Mesendoderm (in vitro differentiated cells): ENCODE results near the gene FOXP1.
"Not testable (repeated sequence)": the region's sequence is repeated elsewhere in the genome, so short reads cannot be mapped to it uniquely, and the experiment has no call there.

Experiments
- DNase-seq: peaks from one replicate; pipeline ENCODE4 v3.0.0; 2013
- H2AK5ac ChIP-seq: 2 replicates; pipeline ENCODE4 v1.6.1; 2013; ENCODE audit warnings: low read length, inconsistent platforms
- H2BK120ac ChIP-seq: 2 replicates; pipeline ENCODE4 v1.6.1; 2013; ENCODE audit warnings: low read depth, mild to moderate bottlenecking, low read length, moderate library complexity, mixed read lengths
- H2BK15ac ChIP-seq: replicated peaks from 2 replicates; pipeline ENCODE4 v1.6.1; 2013; ENCODE audit warnings: low read depth, mild to moderate bottlenecking, moderate library complexity
- H2BK5ac ChIP-seq: 2 replicates; pipeline ENCODE4 v1.6.1; 2013; ENCODE audit warnings: low read length, inconsistent platforms
- H3K18ac ChIP-seq: 2 replicates; pipeline ENCODE4 v1.6.1; 2013; ENCODE audit warnings: mild to moderate bottlenecking, low read length, mixed read lengths
- H3K23ac ChIP-seq: one replicate; pipeline ENCODE4 v1.6.1; 2013; ENCODE audit warnings: low read length
- H3K27ac ChIP-seq: 2 replicates; pipeline ENCODE4 v1.5.1; 2013; ENCODE audit warnings: low read depth, mild to moderate bottlenecking, inconsistent platforms, low read length, moderate library complexity
- H3K27me3 ChIP-seq: 2 replicates; pipeline ENCODE4 v1.6.1; 2013; ENCODE audit warnings: low read length, control low read depth, mild to moderate bottlenecking, inconsistent platforms; ENCODE audit not compliant: insufficient read depth, poor library complexity
- H3K36me3 ChIP-seq: 2 replicates; pipeline ENCODE4 v1.6.1; 2013; ENCODE audit warnings: low read length, inconsistent platforms; ENCODE audit not compliant: control insufficient read depth, insufficient read depth
- H3K4ac ChIP-seq: one replicate; pipeline ENCODE4 v1.6.1; 2013; ENCODE audit warnings: low read depth, mild to moderate bottlenecking, low read length, moderate library complexity
- H3K4me1 ChIP-seq: 2 replicates; pipeline ENCODE4 v1.6.1; 2013; ENCODE audit warnings: low read depth, low read length, inconsistent platforms; ENCODE audit not compliant: control insufficient read depth
- H3K4me2 ChIP-seq: 2 replicates; pipeline ENCODE4 v1.6.1; 2013; ENCODE audit warnings: low read length
- H3K4me3 ChIP-seq: 2 replicates; pipeline ENCODE4 v1.5.1; 2013; ENCODE audit warnings: mild to moderate bottlenecking, low read length
- H3K56ac ChIP-seq: one replicate; pipeline ENCODE4 v1.6.1; 2013; ENCODE audit warnings: low read length
- H3K79me1 ChIP-seq: 2 replicates; pipeline ENCODE4 v1.6.1; 2013; ENCODE audit warnings: low read length, inconsistent platforms
- H3K79me2 ChIP-seq: 2 replicates; pipeline ENCODE4 v1.6.1; 2013; ENCODE audit warnings: mild to moderate bottlenecking, low read length; ENCODE audit not compliant: control insufficient read depth, insufficient read depth
- H3K9ac ChIP-seq: 2 replicates; pipeline ENCODE4 v1.6.1; 2013; ENCODE audit warnings: low read length, inconsistent platforms
- H4K5ac ChIP-seq: one replicate; pipeline ENCODE4 v1.6.1; 2013; ENCODE audit warnings: low read length
- H4K8ac ChIP-seq: one replicate; pipeline ENCODE4 v1.6.1; 2013; ENCODE audit warnings: low read depth, mild to moderate bottlenecking, control low read depth, low read length, moderate library complexity
- WGBS: extraction: QIAGEN DNeasy Blood & Tissue Kit; methylation state at CpG from one replicate; pipeline ENCODE4 v1.1.7; 2013; ENCODE audit warnings: low lambda C conversion rate, missing lambda C conversion rate; ENCODE audit not compliant: insufficient coverage; ENCODE audit errors: extremely low coverage; 5-methylcytosine and 5-hydroxymethylcytosine counted together

The FOXP1 gene

GRCh38 chr3:70981231-70981880, 602.2 kb downstream of the FOXP1 start:
- Histone ChIP-seq H4K5ac (no peak overlapping the region), H3K4me1 (peaks cover 8% of the 10 kb centered on the region), H3K18ac (peak overlapping the region; percentile 51), H3K4me3 (no peak overlapping the region), H3K4ac (no peak overlapping the region), H2BK120ac (peak overlapping the region; percentile 94), H3K23ac (no peak overlapping the region), H3K79me1 (no peaks in the 10 kb centered on the region), H3K79me2 (no peaks in the 10 kb centered on the region), H3K4me2 (no peak overlapping the region), H4K8ac (no peak overlapping the region), H2BK5ac (no peak overlapping the region), H3K9ac (no peak overlapping the region), H2BK15ac (no peak overlapping the region), H3K56ac (no peak overlapping the region), H2AK5ac (no peak overlapping the region), H3K27me3 (no peaks in the 10 kb centered on the region), H3K36me3 (no peaks in the 10 kb centered on the region), H3K27ac (no peak overlapping the region)
- no CpG with 5 or more reads among the region's 6 CpGs for WGBS
- DNase-seq: peak; percentile 53

- Histone ChIP-seq H3K23ac (no peak overlapping the region), H2AK5ac (no peak overlapping the region), H3K4me2 (no peak overlapping the region), H4K5ac (no peak overlapping the region), H3K4me1 (peaks cover 8% of the 10 kb centered on the region), H3K36me3 (no peaks in the 10 kb centered on the region), H3K4me3 (no peak overlapping the region), H2BK120ac (no peak overlapping the region), H3K27ac (peak overlapping the region; percentile 6), H3K79me1 (no peaks in the 10 kb centered on the region), H4K8ac (no peak overlapping the region), H3K18ac (no peak overlapping the region), H3K4ac (no peak overlapping the region), H3K79me2 (no peaks in the 10 kb centered on the region), H3K27me3 (no peaks in the 10 kb centered on the region), H2BK5ac (no peak overlapping the region), H3K9ac (no peak overlapping the region), H3K56ac (peak overlapping the region; percentile 54), H2BK15ac (no peak overlapping the region)
- WGBS: no CpG with 5 or more reads among the region's 8 CpGs
- DNase-seq: no peak
Observed at GRCh38 chr3:70980646-70981170, 602.8 kb downstream of the FOXP1 start.

- Histone ChIP-seq H3K4me2 (no peak overlapping the region), H2BK5ac (no peak overlapping the region), H3K9ac (no peak overlapping the region), H2BK120ac (no peak overlapping the region), H3K18ac (no peak overlapping the region), H3K4me1 (peaks cover 8% of the 10 kb centered on the region), H2AK5ac (no peak overlapping the region), H3K79me2 (no peaks in the 10 kb centered on the region), H3K79me1 (no peaks in the 10 kb centered on the region), H3K36me3 (no peaks in the 10 kb centered on the region), H3K23ac (no peak overlapping the region), H3K27me3 (no peaks in the 10 kb centered on the region), H2BK15ac (no peak overlapping the region), H3K4me3 (no peak overlapping the region), H4K8ac (peak overlapping the region; percentile 65), H3K27ac (no peak overlapping the region), H4K5ac (no peak overlapping the region), H3K4ac (no peak overlapping the region), H3K56ac (no peak overlapping the region)
- no peak for DNase-seq
- WGBS: no CpG with 5 or more reads among the region's 7 CpGs
Observed at GRCh38 chr3:70979983-70980645, 603.4 kb downstream of the FOXP1 start.

- no peak overlapping the region for H3K4ac ChIP-seq
- no peak overlapping the region for H3K9ac ChIP-seq
- no peak overlapping the region for H2BK120ac ChIP-seq
- no peak overlapping the region for H3K4me2 ChIP-seq
- H3K27ac ChIP-seq: no peak overlapping the region
- H2BK15ac ChIP-seq: no peak overlapping the region
- peaks cover 8% of the 10 kb centered on the region for H3K4me1 ChIP-seq
- H3K79me2 ChIP-seq: no peaks in the 10 kb centered on the region
- no peak overlapping the region for H3K23ac ChIP-seq
- no peak overlapping the region for H4K5ac ChIP-seq
- H3K56ac ChIP-seq: no peak overlapping the region
- WGBS: no CpG with 5 or more reads among the region's 13 CpGs
- no peak overlapping the region for H3K18ac ChIP-seq
- no peaks in the 10 kb centered on the region for H3K36me3 ChIP-seq
- no peak overlapping the region for H4K8ac ChIP-seq
- H2BK5ac ChIP-seq: no peak overlapping the region
- no peak overlapping the region for H2AK5ac ChIP-seq
- no peaks in the 10 kb centered on the region for H3K79me1 ChIP-seq
- no peak overlapping the region for H3K4me3 ChIP-seq
- no peak for DNase-seq
- no peaks in the 10 kb centered on the region for H3K27me3 ChIP-seq
Observed at GRCh38 chr3:70977712-70978111, 605.8 kb downstream of the FOXP1 start.

- no CpG with 5 or more reads among the region's 5 CpGs for WGBS
- not testable (repeated sequence) for H3K79me2 ChIP-seq, H3K18ac ChIP-seq, H3K4me2 ChIP-seq, H3K4me1 ChIP-seq, H4K5ac ChIP-seq, H3K23ac ChIP-seq, H3K9ac ChIP-seq, H3K27ac ChIP-seq, H2AK5ac ChIP-seq, H3K4ac ChIP-seq, H3K36me3 ChIP-seq, H2BK5ac ChIP-seq, H3K4me3 ChIP-seq, H2BK120ac ChIP-seq, H4K8ac ChIP-seq, H3K56ac ChIP-seq, H2BK15ac ChIP-seq, H3K79me1 ChIP-seq, DNase-seq, H3K27me3 ChIP-seq
Observed at GRCh38 chr3:70975981-70976380, 607.5 kb downstream of the FOXP1 start.
